ELR (cell line): ENCODE results near the gene RFX7.
A peak's percentile ranks its signal among the peaks of the same experiment; 100 is the strongest.

ENCODE experiments used
- DNase-seq: peaks from one replicate; pipeline ENCODE4 v3.0.0-alpha.2; 2015; ENCODE audit warnings: low read depth

The RFX7 gene

GRCh38 chr15:56126409-56126808, 117.3 kb downstream of the RFX7 start:
- no peak for DNase-seq

DNA sequence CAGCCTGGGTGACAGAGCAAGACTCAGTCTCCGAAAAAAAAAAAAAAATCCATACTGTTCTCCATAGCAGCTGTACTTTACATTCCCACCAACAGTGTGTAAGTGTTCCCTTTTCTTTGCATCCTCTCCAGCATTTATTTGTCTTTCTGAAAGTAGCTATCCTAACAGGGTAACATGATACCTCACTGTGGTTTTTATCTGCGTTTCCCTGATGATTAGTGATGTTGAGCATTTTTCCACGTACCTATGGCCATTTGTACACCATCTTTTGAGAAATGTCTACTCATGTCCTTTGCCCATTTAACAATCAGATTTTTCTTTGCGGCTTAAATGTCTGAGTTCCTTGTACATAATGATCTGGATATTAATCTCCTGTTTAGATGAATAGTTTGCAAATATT, 119.3 kb downstream of the RFX7 start:
- no peak for DNase-seq

DNA sequence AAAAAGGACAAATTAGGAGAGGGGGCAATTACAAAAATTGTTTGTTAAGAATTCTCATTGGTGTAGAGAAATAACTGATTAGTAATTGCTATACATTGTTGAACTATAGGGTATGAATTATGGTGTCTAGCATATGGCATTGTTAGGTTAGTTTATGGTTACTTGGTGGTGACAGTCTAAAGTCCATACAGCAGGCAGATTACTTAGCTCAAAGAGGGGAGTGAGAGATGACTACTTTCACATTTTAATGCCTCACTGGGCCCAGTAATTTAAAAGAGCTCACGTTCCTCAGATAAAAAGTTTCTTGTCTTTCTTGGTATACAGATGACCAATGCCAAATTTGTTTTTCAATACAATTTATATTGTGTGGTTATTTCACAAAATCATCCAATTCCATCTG, 137.8 kb downstream of the RFX7 start:
- no peak for DNase-seq

DNA sequence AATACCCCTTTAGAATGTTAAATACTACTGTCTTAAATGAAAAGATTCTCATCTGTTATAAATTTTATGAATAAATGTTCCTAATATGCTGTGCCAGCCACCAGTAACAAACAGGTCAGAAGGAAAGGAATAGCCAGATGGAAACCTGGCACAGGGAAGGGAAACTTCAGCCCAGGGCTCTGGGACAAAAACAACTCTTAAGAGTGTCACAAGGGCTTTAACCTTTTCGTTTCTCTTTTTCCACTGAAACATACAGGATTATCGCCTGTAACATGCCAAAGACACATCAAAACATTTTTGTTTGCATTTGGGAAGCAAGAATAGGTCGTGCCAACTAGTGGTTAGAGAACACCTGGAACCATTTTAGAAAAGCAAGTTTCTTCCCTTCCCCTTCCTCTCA, 141.2 kb downstream of the RFX7 start:
- no peak for DNase-seq

- no peak for DNase-seq
These were observed 144.4 kb downstream of the RFX7 start for GRCh38 chr15:56099311-56099710.

DNA sequence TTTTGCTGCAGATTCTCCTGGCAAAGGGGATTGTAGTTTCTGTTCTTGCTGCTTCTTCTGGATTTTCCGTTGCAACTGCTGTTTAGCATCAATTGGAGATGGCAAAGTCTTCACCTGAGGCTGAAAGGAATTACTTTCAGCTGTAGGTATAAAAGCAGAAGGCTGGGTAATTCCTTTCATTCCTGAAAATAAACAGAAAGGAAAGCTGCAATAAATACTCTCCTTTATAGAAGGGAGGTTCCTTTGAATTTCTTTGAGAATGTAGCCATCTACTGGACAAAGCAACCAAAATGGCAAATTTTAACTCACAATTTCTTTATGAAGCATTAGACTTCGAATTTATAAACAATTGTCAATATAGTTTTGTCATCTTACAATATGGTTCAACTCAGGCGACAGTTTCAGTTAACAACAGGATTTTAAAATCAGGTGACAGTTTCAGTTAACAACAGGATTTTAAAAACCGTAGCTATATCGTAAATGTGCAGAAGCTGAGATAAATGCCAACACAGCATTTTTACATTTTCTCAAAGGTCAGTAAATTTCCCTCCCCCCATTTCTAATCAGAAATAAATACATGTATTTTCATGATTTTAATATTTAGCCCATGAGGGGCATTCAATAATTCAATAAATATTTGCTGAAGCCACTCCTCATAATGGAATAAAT, 145.3 kb downstream of the RFX7 start:
- DNase-seq: peak; percentile 8

DNA sequence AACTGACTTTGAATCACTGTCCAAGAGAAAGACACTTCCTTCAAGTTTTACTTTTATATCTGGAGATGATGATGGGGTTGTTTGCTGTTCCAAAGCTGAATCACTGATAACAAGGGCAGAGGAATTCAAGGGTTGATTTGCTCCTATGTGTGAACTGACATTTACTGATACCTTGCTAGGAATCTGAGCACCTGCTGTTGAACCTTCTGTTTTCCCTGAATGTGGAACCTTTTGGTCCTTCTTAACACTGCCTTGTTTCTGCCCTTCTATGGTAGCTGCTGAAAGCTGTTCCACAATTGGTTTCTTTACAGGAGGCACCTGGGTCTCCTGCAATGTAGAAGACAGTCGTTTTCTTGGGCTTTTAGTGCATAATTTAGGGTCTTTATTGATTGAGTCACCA, 148.3 kb downstream of the RFX7 start:
- no peak for DNase-seq

- no peak for DNase-seq
These were observed 149.5 kb downstream of the RFX7 start for GRCh38 chr15:56094171-56094570.

GRCh38 chr15:56088389-56088788, 155.3 kb downstream of the RFX7 start:
- DNase-seq: no peak

DNA sequence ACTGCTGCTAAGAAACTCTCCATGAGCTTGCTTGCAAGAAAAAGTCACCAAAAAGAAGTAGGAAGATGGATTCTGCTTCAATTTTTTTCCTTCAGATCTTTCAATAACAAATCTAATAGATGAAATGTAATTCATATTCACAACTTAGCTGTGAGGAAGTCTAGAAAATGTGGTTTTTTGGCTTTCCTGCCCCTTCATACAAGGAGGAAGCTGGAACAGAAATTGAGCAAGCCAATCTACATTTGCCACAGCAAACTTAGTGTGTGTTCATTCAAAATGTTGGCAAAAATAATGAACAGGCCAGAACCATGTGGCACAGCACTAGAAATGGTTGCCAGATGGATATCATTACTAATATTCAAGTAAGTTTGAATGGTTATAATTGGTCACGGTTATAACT, 157.1 kb downstream of the RFX7 start:
- DNase-seq: no peak

GRCh38 chr15:56082263-56082761, 161.4 kb downstream of the RFX7 start:
- DNase-seq: no peak

GRCh38 chr15:56077081-56077480, 166.6 kb downstream of the RFX7 start:
- DNase-seq: no peak

DNA sequence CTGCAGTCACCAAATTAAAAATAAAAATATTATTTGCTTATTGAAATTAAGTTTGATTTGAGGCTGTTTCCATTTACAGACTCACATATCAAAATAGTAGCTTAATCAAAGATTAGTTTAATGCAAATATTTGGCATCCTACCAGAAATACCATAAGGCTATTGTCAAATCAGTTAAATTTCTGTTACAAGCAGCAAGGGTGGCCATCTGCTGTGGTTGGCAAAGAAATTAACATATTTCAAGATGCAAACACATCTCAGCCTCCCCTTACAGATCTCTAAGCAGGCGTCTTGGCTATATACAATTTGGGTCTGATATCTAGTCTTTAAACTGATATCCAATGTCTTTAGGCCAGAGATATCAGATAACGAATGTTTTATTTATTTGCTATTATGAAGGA, 167.0 kb downstream of the RFX7 start:
- DNase-seq: no peak

DNA sequence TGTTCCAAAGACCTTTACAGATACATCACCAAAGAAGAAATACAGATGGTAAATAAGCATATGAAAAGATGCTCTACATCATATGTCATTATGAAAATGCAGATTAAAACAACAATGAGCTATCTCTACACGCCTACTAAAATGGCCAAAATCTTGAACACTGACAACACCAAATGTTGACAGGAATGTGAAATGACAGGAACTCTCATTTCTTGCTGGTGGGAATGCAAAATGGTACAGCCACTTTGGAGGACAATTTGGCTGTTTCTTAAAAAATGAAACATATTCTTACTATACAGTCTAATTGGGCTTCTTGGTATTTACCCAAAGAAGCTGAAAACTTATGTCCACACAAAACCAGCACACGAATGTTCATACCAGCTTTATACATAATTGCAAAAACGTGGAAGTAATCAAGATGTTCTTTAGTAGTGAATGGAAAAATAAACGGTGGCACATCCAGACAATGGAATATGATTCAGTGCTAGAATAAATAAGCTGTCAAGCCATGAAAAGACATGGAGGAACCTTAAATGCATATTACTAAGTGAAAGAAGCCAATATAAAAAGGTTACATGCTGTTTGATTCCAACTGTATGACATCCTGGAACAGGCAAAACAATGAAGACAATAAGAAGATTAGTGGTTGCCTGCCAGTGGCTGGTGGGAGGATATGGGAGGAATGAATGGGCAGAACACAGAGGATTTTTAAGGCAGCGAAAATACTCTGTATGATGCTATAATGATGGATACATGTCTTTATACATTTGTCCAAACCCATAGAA, 169.0 kb downstream of the RFX7 start:
- no peak for DNase-seq

DNA sequence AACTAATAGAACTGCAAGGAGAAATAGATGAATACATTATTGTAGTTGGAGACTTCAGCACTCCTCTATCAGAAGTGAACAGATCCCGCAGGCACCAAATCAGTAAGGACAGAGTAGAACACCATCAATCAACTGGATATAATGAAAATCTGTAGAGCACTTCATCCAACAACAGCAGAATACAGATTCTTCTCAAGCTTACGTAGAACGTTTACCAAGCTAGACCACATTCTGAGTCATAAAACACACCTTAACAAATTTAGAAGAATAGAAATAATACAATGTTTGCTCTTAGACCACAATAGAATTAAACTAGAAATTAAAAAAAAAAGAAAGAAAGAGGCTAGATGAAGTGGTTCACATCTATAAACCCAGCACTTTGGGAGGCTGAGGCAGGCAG, 179.5 kb downstream of the RFX7 start:
- DNase-seq: no peak

GRCh38 chr15:56059716-56060115, 184.0 kb downstream of the RFX7 start:
- DNase-seq: no peak

DNA sequence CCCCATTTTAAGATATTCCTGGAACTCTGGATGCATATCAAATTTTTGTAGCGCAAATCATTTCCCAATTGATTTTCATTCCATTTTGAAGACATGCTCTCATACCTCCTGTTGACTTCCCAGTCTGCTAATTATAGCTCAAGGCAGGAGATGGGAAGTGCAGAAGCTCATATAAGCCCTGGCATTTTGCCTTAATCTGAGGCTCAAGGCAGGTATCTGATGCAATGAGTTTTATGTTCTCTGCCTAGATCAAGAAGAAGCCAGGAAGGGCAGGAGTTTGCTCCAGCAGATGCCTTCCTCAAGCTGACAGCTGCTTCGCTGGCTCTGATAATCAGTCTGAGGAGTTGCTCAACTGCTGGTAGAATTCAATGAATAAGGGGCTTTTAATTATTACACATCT, 184.7 kb downstream of the RFX7 start:
- no peak for DNase-seq

DNA sequence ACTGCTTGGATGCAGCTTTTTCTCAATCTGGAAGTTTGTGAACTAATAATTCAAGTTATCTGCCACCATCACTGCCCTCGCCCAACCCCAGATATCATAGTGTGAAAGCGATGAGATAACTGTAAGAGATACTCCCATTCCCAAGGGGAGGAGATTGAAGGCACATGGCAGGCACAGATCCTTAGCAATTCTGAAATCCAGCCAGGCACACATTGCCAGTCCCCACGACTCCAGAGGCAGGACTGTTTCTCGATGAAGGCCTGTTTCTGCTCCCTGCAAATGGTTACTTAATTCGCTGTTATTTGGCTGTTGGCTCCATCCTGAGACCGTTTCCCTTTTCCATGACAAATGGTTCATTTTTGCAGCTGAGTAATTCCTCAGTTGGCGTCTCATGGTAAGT, 187.1 kb downstream of the RFX7 start:
- DNase-seq: no peak

- DNase-seq: no peak
These were observed 190.7 kb downstream of the RFX7 start for GRCh38 chr15:56053046-56053400.

DNA sequence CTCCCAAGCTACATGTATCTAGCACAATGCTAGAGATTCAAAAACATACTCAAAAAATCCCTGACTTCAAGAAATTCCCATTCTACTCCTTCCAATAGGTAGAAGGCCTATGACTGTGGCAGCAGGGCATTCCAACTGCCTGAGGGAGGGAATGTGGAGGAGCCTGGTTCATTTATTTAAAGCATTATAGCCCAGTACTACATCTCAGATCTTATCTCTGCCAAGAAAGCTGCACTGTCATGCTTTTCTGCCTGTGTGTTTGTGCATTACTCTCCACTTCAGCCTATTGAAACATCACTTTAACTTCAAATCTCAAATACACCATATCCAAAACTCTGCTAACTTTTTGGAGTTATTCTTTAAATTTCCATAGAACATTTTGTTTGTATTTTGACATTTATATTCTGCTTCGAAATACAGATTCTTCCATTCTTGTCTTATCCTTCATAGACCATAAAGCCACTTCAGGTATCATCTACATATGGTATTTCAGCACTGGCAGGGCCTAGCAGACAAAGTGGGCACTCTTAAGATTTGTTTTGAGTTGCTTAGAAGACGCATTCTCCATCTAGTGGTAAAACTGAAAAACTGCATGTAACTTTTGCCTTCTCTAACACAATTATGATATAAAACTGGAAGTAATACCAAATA, 191.2 kb downstream of the RFX7 start:
- DNase-seq: peak; percentile 75

DNA sequence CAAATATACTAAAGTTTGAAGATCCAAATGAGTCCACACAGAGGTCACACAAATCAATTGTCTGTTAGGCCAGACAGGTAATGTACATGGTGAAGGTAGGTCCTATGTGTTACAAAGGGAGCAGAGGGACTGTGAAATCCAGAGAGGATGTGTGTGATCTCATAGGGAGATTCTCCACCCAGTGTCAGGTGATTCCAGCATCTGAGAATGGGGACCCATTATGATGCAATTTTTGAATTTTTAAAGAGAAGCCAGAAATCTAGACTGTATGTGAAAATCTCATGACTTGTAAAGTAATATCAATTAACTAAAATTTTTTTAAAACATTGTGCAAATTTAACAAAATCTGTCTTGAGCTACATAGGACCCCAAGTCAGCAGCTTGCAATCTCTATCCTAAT, 192.0 kb downstream of the RFX7 start:
- DNase-seq: no peak

GRCh38 chr15:56049577-56049976, 194.1 kb downstream of the RFX7 start:
- DNase-seq: no peak

DNA sequence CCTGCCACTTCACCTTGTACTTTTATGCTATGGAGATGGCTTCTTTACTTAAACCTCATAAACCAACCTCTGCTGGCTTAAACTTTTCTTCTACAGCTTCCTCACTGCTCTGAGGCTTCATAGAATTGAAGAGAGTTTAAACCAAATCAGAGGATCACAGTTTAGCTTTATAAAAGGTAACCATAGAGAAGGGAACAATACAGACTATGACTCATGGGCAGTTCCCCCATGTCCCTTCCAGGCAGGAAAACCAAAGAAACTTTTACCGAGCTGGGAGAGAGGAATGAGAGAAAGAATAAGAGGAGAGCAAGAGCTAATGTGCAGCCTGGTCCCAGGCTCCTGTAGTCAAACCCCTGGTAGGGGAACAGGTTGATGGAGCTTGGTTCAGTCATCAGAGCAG, 196.3 kb downstream of the RFX7 start:
- peak; percentile 49 for DNase-seq
